GM21381 (cell line): ENCODE results near the gene BAG3.
"Not testable (repeated sequence)": the region's sequence is repeated elsewhere in the genome, so short reads cannot be mapped to it uniquely, and the experiment has no call there.

Experiments
- ATAC-seq: cut with Tn5 transposase; IDR thresholded peaks from one replicate; pipeline ENCODE4 v1.9.1; 2021; ENCODE audit warnings: mild to moderate bottlenecking, moderate library complexity; ENCODE audit not compliant: unreplicated experiment

Gene BAG3

DNA sequence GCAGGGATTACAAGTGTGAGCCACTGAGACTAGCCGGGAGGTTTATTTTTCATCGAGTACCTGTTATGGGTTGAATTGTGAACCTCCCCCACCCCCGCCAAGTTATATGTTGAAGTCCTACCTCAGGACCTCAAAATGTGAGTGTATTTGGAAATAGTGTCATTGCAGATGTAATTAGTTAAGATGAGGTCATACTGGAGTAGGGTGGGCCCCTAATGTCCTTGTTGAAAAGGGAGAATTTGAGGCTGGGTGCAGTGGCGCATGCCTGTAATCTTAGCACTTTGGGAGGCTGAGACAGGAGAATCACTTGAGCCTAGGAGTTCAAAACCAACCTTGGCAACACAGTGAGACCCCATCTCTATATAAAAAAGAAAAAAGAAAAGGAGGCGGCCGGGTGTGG lies 10.8 kb upstream of the BAG3 start:
- ATAC-seq = no peak

DNA sequence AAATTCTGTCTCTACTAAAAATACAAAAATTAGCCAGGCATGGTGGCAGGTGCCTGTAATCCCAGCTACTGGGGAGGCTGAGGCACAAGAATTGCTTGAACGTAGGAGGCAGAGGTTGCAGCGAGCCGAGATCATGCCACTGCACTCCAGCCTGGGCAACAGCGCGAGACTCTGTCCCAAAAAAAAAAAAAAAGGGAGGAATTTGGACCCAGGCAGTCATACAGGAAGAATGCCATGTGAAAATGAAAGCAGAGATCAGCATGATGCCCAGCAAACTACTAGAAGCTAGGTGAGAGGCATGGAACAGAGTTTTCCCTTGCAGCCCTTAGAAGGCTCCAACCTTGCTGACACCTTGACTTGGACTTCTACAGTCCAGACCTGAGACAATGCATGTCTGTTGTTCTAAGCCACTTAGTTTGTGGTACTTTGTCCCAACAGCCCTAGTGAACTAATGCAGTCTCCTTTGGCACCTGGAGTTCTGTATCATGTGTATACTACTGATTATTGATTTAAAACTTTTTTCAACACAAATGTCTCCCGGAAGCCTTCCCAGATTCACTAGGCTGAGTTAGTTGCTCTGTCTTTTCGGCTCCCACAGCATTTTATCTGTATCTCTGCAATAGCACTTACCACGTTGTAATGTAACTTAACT lies 10.2 kb upstream of the BAG3 start:
- no peak for ATAC-seq

- no peak for ATAC-seq
These were observed 8.5 kb upstream of the BAG3 start for GRCh38 chr10:119642556-119643111.

- no peak for ATAC-seq
These were observed 7.6 kb upstream of the BAG3 start for GRCh38 chr10:119643306-119644204.

DNA sequence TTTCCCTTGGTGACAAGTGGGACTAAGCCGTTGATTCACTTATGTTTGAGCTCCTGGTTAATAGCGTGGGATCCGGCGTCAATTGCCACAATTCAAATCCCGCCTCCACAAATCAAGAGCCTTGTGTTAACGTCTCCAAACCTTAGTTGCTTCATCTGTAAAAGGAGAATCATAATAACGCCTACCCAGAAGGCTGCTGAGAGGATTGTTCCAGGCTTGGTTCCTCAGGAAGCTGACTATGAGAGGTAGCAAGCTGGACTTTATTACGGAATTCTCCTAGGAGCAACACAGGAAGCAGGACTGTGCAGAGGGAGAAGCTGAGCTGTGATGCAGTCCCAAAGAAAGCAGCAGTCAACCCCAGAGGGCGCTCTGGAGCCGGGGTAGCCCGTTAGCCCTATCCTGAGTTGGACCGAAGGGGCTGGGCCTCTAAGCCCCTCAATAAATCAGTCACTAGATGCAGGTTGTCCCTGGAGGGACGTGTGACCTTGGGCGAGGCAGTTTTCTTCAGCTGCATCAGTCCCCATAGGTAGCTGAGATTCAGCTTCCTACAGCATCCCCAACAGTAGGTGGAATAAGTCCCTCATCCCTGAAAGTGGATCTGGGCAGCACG lies 6.9 kb upstream of the BAG3 start:
- no peak for ATAC-seq

DNA sequence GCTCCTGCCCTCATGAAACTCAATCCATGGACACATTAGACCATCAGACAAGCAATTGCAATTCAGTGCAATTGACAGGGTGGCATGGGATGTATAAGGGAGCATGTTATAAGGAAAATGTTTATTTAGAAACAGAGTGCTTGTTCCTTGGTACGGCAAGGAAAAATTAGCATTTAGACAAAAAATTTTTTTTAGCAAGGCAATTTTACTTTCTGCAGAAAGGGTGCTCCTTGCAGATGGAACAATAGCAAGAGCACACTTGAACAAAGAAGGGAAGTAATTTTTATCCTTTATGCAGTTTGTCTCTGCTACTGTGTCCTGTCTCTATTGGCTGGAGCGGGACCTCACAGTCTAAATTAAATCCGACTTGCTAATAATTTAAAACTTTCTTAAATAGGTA lies 6.2 kb upstream of the BAG3 start:
- ATAC-seq = no peak

GRCh38 chr10:119650062-119650461 lies 1.1 kb upstream of the BAG3 start:
- ATAC-seq = no peak

DNA sequence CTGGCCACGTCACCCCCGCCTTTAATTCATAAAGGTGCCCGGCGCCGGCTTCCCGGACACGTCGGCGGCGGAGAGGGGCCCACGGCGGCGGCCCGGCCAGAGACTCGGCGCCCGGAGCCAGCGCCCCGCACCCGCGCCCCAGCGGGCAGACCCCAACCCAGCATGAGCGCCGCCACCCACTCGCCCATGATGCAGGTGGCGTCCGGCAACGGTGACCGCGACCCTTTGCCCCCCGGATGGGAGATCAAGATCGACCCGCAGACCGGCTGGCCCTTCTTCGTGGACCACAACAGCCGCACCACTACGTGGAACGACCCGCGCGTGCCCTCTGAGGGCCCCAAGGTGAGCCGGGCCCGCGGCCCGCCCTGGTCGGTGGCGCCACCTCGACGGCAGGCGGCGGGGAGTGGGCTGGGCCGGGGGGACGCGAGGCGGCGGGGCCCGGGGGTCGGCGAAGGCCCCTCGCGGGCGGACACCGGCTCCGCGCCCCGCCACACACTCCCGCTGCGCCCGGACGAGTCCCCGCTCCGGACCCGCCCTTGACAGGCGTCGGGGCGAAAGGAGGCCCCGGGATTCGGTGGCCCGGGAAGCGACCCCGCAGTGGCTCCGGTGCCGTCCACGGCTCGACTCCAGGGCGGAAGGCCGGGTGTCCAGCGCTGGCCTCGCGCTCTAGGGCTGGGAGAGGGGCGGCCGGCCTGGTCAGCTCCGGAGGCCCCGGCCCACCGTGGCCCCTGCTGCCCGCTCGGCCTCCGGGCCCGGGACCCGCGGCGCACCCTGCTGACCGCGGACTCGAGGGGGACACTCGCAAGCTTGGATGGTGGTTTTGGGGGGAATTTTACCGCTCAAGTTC lies 557 bp downstream of the BAG3 start:
- peak; percentile 6 for ATAC-seq

DNA sequence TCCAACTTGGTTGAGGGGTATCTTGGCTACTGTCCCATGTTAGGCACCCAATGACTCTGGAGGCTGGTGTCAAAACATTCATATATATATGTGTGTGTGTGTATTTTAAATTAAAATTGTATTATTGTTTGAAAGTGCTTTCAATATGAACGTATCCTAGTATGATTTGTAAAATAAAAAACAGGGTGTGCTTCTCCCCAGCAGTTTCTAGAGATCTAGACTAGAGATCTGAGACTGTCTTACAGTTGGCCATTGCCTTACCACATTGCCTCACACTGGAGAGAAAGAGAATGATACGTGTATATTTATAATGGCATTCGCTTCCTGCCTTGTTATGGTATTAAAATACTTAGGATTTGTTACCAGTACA lies 1.2 kb downstream of the BAG3 start:
- ATAC-seq = no peak

GRCh38 chr10:119653209-119653608 lies 2.0 kb downstream of the BAG3 start:
- no peak for ATAC-seq

DNA sequence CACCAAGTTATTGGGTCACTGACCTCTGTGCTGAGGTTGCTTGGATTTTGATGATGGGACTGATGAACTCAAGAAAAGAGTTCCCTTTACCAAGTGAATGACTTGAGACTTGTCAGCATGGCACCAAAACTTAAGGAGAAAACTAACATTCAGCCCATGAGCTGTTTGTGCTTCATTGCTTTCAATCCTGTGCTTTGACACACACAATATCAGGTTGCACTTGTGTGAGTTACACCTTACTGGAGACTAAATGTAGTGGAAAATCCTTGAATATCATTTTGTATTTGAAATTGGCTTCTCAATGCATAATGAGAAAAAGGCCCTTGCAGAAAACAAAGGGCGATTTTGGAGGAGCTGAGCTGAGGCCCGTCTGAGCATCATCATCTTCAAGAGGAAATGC lies 2.7 kb downstream of the BAG3 start:
- no peak for ATAC-seq

DNA sequence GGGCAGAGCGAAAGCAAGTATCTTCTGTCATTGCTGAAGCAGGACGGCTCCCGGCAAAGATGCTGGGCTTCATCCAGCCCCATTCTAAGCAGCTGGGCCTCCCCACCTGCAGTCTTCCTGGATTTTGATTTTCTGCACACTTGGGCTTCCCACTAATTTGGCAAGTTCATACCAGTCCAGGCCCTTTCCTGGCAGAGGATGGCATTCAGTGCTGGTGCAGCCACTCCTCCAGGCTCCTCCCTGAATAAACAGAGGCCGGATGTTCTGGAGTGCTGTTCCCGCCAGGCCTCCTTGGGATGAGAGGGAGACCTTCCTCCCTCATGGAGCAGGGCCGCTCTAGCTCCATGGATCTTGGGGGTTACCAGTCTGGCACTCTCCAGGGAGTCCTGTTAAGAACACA lies 3.4 kb downstream of the BAG3 start:
- no peak for ATAC-seq

- no peak for ATAC-seq
These were observed 4.4 kb downstream of the BAG3 start for GRCh38 chr10:119655566-119656001.

DNA sequence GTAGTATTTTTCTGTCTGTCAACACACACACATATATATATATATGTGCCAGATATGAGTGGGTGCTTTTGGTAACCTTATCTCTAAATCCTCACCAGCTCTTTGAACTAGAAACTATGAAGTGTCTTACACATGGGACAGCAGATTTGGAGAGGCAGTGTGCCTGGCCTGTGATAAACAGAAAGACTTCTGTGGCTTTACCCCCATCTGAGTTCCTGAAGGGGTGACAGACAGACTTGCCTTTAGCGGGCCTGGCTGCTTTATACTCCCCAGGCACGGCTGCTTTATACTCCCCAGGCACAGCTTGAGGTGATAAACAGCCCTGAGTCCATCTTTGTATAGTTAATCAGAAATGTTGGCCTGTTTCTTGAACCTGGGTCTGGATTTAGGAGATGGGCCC lies 5.6 kb downstream of the BAG3 start:
- no peak for ATAC-seq

DNA sequence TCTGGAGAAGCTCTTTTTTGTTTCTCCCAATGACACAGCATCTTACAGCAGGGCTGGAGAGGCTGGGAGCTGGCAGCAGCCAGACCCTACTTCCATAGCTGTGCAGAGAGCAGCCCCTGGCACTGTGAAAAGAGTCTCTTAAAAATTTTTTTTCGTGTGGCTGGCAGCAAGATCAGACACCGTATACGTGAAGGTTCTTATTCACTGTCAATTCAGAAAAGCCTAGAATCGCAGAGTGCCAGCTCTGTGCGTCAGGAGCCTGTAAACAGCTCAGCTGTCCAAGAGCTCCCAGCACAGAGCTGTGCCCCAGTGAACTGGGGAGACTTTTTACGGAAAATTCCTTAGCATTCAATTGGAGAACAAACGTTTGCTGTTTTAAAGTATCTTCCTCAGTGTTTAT lies 6.5 kb downstream of the BAG3 start:
- no peak for ATAC-seq

DNA sequence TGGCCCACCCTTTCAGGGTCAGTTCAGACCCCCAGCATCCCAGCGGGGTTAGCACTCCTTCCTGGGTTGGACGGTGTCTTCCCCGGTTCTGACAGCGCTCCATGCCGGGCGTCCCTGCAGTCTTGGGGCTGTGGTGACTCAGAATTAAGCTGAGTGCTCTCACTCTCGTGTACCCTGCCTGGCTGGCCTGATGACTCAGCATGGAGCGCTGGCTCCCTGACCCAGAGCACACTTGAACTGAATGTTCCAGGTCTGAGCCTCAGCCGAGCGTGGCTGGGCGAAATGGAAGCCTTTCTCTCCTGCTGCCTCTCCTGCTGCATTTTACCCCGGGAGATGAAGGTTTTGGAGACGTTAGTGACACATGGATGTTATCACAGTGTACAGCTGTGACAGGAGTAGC lies 7.1 kb downstream of the BAG3 start:
- ATAC-seq = no peak

DNA sequence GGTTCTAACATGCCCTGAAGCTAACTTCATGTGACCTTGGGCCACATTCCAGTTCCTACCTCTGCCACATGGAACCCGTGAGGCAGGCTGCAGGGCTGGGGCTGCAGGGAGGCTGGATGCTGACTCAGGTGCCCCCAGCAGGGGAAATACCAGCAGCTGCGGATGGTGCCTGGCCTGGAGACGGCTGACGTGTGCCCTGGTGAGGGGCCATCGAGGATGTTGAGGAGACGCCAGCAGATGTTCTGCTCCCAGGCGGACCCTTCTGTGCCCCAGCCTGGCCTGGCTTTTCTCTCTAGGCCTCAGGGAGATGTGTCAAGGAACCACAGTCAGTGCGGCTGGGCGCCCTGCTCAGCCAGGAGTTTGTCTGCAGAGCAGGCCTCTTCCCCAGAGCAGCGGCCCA lies 8.8 kb downstream of the BAG3 start:
- ATAC-seq = no peak

- ATAC-seq = not testable (repeated sequence)
These were observed 11.0 kb downstream of the BAG3 start for GRCh38 chr10:119662076-119662605.

- ATAC-seq = no peak
These were observed 12.9 kb downstream of the BAG3 start for GRCh38 chr10:119663866-119664698.
